ENCODE data around the gene ZDHHC16.

Gene ZDHHC16

DNA sequence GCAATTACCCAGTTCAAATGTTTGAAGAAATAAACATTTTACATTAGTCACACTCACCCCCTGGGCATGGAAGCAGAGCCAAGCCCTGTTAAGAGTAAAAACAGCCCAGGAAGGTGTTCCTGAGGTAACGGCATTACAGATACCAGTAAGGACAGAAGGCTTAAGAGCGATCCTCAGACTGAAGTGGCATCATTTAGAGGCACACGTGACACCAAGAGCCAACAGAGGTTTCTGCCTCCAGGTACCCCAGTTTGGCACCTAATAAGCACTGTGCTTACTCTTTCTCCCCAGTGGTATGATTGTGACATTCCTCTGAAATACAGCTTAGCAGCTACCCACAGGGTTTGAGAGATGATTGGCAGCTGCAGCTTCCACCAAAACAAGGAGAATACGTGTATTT lies 35.1 kb downstream of the ZDHHC16 start:
- no peak for DNase-seq

- DNase-seq: no peak
These were observed 36.4 kb downstream of the ZDHHC16 start for GRCh38 chr10:97482381-97482780.

GRCh38 chr10:97483506-97483905 lies 37.5 kb downstream of the ZDHHC16 start:
- DNase-seq: no peak

- DNase-seq: no peak
These were observed 37.9 kb downstream of the ZDHHC16 start for GRCh38 chr10:97483921-97484320.

DNA sequence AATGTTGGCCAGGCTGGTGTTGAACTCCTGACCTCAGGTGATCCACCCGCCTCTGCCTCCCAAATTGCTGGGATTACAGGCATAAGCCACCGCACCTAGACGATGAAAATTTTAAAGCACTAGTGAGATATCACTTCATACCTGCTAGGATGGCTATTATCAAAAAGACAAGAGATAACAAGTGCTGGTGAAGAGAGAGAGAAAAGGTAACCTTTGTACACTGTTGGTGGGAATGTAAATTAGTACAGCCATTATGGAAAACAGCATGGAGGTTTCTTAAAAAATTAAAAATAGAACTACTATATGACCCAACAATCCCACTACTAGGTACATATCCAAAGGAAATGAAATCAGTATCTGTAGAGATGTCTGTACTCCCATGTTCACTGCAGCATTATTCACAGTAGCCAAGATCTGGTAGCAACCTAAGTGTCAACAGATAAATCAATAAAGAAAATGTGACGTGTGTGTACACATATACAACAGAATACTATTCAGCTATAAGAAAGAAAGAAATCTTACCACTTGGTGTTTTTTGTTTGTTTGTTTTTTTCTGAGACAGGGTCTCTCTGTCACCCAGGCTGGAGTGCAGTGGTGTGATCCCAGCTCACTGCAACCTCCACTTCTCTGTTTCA lies 39.8 kb downstream of the ZDHHC16 start:
- DNase-seq: no peak

GRCh38 chr10:97490592-97490991 lies 44.6 kb downstream of the ZDHHC16 start:
- no peak for DNase-seq

DNA sequence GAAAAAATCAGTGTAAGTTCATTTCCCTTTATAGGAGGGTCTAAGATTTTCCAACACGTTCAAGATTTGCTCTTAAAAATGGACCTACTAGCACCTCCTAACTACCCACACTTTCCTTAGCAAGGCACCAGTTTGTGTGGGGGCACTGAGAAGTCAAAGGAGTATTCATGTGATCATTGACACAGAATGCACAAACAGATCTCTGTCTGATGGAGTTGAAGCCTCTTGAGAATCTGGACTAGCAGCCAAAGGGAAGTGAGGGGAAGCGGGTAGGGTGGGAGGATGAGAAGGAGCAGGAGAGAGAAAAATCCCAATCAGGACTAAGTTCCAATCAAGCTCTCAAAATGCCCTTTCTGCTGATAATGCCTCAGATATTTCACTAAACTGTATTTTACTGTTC lies 48.2 kb downstream of the ZDHHC16 start:
- DNase-seq: no peak

DNA sequence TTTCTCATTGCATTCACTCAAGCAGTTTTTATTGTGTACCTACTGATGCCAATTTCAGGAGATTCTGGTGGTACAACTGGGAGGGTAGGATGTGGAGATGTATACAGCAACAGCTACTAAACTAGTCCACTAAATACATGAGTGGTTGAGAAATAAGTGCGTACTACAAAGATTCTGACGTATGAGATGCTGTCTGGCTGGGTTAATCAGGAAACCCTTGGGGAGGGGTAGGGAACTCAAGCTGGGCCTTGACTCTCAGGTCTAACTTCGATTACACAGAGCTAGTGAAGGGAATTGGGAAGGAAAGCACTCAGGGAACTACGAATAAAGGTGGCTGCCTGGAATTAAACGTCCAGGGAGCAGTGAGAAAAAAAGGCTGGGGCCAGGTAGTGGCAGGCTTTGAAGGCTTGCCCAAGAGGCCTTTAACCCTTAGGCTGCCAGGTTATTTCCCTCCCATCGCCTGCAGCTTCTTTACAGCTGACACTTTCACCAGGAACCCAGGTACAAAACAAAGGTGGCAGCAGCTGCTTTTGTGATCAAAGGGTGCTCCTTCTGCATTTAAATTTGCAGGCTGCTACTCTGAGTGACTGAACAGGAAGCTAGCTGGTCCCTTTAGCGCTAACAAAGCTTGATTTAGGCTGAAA lies 49.0 kb downstream of the ZDHHC16 start:
- no peak for DNase-seq

DNA sequence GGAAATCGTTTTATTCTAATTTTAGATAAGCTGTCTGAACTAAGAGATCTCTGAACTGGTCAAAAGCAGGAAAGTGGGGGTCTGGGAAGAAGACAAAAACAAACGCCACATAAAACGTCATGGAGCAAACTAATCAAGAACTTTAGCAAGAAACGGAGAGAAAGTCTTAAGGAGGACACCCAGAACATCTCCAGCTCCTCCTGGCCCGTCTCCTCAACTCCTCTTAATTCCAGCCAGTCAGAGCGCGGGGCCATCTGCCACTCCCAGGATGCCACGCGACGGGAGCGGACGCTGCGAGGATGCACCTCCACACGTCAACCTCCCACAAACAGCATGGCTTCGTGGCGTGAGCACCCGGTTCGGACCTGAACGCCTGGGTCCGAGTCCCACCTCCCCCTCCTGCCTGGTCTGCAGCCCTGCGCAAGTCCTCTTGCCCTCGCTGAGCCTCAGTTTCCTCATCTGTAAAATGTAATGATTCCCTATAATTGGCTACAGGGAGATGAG lies 51.6 kb downstream of the ZDHHC16 start:
- DNase-seq: peak; percentile 42

DNA sequence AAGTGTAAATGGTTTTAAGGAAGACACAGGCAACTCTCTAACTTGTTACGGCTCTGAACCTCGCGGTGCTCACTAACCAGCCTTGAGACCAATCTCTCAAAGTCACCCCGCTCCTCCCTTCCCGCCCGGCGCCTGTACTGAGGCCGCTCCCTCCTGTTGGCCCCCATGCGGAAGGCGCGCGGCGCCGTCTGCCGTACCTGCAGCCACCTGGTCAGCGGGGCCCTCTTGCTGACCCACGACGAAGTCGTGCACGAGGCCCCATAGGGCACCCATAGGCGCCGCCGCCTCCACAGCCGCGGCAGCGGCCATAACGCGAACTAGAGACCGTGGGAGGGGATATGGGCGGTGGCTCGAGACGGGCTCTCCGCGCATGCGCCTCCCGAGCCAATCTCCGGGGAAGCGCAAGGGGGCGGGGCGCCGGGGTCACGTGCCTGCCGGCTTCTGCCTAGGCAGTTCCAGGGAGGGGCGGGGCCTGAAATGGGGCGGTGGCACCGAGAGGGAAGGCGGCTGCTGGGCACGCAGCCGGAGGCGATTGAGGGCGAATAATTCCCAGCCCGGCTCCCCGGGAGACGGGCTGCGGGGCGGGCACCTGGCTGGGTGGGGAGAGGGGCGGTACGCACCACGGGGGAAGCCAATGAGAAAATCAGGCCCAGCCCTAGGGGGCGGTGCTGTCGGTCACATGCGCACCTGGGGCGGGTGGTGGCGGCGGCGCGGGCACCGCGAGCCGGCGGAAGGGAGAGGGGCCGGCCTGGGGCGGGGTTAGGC lies 52.3 kb downstream of the ZDHHC16 start, which contains the start of gene MMS19:
MMS19 (minus strand) TSS at position 347 of the 765 bp plus-strand sequence; CDS start at position 309, 38 bp downstream.
- peak; percentile 99 for DNase-seq

DNA sequence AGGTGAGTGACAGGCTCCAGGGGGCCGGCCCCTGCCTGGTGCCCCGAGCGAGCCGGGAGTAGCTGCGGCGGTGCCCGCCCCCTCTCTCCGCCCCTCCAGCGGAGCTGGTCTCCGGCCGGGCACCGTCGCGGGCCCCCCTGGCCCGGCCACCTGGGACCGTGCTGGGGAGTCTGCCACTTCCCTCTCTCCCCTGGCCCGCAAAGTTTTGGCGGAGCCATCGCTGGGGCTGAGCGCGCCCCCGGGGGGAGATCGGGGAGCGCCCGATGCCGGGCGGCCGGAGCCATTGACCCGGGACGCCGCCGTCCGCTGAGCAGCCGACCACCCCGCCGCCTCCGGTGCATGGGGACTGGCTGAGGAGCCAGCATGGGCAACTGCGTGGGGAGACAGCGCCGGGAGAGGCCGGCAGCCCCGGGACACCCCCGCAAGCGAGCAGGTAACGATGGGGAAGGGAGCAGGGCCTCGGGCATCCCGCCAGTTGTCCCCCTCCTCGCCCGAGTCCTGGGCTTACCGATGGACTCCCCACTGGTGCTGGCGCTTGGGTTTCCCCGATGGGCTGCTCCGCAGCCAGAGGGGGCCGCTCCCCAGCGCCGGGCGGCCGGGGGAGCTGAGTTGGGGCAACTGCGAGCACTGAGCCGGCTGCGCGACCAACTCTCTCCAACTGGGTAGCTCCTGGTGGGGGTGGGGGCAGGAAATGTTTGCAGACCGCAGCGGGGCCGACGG lies 53.0 kb downstream of the ZDHHC16 start, which contains the start of gene UBTD1:
UBTD1 (plus strand) TSS at position 84 of the 720 bp plus-strand sequence; CDS start at position 364, 280 bp downstream.
- no peak for DNase-seq

GRCh38 chr10:97499561-97500296 lies 53.8 kb downstream of the ZDHHC16 start:
- DNase-seq: no peak

GRCh38 chr10:97500297-97500575 lies 54.3 kb downstream of the ZDHHC16 start:
- no peak for DNase-seq

DNA sequence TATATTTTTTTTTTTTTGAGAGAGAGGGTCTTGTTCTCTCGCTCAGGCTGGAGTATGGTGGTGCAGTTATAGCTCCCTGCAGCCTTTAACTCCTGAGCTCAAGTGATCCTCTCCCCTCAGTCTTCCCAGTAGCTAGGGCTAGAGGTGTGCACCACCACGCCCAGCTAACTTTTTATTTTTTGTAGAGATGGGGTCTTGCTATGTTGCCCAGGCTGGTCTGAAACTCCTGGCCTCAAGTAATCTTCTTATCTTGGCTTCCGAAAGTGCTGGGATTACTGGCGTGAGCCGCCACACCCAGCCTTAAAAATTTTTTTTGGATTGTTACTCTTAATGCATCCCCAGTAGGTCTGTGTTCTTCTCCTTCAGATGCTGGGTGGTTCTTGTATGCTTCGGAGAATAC lies 56.9 kb downstream of the ZDHHC16 start:
- DNase-seq: no peak

DNA sequence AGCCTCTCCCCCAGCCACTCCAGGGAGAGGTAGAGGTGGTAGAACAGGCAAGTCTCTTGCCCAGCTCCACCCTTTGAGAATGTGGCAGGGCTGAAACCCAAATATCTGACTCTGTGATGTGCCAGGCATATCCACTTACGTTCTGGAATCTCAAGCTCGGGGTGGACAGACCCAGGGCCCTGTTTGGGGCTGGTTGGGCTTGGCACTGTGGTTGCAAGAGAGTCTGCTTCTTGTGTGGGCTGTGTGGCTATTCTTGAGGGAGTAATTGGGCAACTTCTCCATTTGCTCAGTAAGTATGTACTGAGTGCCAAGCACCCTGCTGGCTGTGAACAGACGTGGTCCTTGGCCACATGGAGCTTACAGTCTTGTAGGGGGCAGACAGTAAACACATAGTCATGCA lies 57.4 kb downstream of the ZDHHC16 start:
- no peak for DNase-seq

- no peak for DNase-seq
These were observed 59.2 kb downstream of the ZDHHC16 start for GRCh38 chr10:97505152-97505551.

DNA sequence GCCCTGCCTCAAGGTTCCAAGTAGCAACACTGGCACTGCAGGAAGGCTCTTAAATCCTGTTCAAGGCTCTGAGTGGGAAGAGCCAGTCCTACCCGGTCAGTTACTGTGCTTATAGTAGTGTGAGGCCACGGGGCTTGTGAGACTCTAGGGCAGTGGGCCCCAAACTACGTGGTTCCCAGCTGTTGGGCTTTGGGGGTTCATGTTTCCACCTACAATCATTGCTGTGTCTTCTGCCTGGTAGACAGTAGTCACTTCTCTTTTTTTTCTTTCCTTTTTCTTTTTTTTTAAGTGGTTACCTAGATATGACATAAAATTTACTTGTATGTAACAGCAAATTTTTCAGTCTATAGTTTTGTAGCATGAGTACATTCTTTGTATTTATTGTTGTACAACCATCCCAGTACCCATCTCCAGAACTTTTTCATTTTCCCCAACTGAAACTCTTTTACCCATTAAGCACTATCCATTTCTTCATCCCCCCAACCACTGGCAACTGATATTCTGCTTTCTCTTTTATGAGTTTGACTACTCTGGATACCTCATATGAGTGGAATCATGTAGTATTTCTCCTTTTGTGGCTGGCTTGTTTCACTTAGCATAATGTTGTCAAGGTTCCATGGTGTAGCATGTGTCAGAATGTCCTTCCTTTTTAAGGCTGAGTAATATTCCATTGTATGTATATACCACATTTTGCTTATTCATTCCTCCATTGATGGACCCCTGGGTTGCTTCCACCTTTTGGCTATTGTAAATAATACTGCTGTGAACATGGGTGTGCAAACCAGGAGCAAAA lies 60.4 kb downstream of the ZDHHC16 start:
- DNase-seq: no peak

Data from NCI-H1436 (cell line).